ENCODE measurements around the gene SOX10.
"Not testable (repeated sequence)": the region's sequence is repeated elsewhere in the genome, so short reads cannot be mapped to it uniquely, and the experiment has no call there.

Gene SOX10

DNA sequence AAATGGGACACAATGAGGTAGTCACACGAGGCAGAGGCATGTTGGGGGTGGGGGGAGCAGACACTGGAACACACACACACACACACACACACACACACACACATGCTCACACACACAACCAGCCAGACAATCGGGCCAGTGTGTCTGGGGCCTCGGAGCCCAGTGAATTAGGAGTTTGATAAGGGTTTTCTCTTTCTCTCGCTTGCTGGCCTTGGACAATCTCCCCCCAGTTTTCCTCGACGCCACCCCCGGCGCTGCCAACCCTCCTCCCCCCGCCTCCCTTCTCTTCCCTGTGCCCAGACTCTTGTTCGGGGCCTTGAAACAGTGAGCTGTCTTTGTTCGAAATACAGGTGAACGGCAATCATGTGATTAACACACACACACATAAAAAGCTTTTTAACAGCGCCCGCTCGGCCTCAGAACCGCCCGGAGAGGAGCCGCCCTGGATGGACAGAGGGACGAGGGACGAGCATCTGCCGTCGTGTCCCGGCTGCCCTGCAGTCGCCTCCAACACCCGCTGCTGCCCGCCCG lies 1.5 kb upstream of the SOX10 start:
- no peak for DNase-seq

DNA sequence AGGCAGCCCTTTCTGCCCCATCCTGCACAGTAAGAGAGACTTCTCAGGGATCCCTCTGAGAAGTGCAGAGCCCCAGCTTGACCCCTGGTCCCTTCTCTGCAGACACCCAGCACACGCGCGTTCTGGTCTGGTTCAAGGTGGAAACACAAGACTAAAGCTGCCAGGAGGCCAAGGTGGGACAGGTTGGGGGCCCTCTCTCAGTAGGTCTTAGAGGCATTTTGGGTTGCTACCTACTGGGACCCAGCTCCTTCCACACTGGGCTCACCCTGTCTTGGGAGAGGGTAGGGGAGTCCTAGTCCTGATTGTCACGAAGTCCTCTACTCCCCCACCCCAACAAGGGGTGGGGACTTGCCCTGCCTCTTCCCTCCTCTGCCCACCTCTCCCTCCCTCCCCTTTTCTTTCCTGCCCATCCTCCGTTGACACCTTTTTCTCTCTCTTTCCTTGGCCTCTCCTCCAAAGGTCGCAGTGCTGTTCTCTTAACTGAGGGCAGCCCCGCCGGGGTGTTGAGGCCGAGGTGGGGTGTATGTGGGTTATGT lies 763 bp upstream of the SOX10 start:
- DNase-seq, result no peak

DNA sequence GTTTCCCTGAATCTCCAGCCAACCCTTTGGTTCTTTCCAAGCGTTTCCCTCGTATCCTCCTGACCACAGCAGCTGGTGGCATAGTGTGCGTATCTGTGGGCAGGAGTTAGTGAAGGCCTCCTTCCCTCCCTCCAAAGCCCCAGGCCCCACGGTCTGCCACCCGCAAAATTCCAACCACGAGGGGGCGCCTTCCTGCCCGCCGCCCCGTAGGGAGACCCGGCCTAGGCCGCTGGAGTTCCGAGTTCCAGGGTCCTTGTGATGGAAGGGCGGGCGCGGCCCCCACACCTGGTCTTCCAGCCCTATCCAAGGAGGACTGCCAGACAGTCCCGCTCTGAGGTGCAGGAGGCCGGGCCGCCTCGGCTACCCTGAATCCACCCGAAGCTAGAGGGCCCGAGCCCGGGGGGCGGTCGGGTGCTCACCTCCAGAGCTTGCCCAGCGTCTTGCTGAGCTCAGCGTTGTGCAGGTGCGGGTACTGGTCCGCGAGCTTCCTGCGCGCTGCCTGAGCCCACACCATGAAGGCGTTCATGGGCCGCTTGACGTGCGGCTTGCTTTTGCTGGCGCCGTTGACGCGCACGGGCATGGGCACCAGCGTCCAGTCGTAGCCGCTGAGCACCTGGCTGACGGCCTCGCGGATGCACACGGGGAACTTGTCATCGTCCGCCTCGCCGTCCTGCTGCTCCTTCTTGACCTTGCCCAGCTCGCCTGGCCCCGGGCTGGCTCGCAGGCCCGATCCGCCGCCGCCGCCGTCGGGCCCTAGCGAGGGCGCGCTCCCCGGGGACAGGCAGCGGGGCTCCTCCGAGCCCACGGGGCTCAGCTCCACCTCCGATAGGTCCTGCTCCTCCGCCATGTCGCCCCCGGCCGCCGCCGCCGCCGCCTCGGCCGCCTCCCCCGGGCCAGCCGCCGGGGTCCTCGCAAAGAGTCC lies 1.2 kb downstream of the SOX10 start:
- DNase-seq, result no peak

DNA sequence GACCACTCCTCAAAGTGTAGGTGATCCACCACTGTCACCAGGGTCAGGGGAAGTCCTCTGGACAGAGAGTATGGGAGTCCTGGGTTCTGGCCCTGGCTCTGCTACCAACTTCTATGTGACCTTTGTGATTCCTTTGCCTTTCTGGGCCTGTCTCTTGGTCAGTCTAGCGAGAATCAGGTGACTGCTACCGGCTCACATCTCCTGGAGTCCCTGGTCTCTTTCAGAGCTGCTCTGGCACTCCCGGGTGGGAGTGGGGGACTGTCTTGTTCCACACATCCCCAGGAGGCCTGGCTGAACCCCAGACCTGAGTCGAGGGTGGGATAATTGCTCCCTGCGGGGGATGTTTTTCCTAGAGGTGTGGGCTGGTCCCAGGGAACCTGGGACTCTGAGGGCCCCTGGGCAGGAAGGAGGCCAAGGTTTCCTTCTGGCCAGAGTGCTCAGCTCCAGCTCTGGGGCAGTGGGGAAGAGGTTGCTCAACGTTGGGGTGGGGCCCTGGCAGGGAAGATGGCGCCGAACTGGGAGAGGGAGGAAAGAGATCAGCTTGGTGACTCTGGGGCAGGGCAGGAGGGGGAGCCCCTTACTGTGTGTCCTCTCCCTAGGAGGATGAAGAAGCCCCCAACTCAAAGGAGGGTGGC lies 2.1 kb downstream of the SOX10 start:
- no peak for DNase-seq

DNA sequence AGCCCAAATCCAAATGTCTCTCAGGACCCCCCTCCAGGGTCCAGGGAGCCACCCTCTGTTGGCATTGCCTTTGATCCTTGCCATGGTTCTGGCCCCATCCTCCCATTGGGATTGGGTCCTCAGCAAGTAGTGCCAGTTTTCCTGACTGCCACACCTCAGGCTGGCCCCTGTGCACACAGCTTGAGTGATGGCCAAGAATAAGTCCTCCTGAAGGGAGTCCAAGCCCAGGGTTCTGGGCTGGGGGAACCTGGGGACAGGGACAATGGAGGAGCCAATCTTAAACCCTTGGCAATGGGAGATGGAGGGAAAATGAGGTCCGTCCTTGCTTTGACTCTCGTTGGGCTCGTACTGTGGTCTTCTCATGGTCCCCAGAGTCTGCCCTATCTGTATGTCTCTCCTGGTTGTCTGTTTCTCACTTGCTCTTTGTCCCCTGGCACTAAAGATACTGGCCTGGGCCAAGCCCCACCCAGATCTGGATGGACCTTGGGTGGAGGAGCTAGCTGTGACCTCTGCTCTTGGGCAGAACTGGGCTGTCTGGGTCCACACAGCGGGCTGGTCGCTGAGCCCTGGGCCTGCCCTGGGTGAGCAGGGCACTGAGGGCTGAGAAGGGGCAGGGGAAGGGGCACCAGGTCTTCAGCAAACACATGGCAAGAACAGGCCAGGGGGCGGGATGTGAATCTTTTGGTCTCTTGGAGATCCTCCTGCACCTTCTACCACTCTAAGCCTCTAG lies 2.9 kb downstream of the SOX10 start:
- no peak for DNase-seq

DNA sequence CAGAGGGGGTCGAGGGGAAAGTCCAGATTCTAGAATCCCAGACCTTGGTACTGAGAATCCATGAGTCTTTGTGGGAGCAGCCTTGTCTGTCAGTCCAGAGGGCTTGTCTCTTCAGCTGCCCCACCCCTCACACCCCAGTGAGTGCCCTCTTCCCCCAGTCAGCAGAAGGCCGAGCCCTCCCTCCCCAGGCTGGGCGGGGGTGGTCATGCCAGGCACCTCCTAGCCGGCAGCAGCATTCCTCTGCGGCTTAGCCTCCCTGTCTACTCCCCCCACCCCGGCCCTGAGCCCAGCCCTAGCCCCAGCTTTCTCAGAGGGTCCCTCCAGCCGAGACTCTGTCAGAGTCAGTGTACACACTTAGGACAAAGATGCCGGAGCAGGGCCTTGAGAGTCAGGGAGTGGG lies 4.6 kb downstream of the SOX10 start:
- no peak for DNase-seq

DNA sequence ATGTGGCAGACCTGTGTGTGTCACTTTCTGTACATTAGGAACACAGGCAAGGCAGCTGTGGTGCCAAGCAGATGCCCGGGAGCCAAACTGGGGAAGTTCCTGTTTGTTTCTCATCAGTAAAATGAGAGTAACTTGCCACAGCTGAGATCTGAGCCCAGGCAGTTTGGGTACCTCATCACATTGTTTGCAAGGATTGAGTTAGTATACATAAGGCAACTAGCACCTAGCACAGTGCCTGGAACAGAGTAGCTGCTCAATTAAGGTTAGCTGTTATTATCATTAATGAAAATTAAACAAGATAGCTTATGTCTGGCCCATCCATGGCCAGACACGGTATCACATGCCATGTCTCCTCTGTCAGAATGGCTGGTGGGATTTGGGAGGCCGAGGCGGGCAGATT lies 7.8 kb downstream of the SOX10 start:
- DNase-seq, result no peak

DNA sequence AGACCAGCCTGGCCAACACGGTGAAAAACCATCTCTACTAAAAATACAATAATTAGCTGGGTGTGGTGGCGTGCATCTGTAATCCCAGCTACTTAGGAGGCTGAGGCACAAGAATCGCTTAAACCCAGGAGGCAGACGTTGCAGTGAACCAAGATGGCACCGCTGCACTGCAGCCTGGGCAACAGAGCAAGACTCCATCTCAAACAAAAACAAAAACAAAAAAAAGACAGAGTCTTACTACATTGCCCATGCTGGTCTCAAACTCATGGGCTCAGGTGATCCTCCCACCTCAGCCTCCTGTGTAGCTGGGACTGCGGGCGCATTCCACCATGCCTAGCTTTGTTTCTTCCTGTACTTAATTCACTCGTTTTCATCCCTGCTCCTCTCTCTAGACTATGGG lies 8.3 kb downstream of the SOX10 start:
- not testable (repeated sequence) for DNase-seq

DNA sequence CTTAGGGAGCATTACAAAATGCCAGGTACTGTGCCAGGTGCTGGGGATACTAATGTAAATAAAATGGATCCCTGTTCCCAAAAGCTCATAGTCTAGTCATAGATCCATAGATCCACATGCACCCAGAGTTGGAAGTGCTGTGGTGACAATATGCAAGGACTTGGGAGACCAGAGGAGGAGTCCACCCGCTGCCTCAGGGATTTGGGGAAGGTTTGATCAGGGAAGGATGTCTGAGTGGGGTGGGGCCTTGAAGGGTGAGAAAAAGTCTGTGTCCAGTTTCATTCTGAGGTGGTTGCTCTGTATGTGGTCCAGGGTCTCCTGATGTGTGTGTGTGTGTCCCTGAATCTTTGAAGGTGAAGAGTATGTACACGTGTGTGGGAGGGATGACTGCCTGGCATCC lies 9.2 kb downstream of the SOX10 start:
- no peak for DNase-seq

DNA sequence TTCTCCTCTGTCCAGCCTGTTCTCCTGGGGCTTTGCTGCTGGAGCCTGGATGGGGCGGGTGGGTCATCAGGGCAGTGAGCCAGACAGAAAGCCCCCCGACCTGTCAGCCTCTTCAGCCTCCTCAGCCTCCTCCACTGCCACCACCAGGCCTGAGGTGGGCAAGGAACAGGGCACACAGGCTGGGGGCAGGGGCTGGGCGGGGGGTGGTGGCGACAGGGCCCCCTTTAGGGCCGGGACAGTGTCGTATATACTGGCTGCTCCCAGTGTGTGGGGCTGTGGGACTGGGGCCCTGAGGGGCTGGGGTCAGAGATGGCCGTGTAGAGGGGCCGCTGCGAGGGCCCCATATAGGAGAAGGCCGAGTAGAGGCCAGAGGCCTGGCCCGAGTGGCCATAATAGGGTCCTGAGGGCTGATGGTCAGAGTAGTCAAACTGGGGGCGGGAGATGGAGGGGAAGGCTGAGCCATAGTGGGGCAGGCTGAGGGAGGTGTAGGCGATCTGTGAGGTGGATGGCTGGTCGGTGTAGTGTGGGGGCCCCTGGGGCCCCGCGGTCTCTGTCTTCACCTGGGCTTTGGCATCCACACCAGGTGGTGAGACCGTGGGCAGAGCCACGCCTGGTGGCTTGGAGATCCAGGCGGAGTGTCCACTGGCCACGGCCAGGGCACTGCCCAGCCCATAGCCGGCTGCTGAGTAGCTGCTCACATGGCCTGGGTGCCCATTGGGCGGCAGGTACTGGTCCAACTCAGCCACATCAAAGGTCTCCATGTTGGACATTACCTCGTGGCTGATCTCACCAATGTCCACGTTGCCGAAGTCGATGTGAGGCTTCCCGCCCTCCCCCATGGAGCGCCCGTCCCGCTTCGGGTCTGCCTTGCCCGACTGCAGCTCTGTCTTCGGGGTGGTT lies 10.8 kb downstream of the SOX10 start:
- no peak for DNase-seq

DNA sequence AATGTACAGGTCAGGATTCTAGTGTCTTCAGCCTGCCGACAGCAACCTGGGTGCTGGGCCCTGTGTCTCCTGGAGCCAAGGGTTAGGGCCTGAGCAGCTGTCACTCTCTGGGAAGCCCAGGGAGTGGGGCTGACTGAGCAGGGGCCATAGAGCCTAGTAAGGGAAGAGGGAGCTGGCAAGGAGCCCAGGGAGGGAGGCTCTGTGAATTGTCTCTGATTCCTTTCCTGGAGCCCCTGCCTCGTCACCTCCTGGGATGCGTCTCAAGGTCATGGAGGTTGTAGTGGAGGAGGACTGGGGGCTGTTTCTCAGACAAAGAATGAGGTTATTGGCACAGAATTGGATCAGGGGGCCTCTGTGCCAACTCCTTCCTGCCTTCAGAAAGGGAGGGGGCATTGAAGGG lies 11.8 kb downstream of the SOX10 start:
- no peak for DNase-seq

DNA sequence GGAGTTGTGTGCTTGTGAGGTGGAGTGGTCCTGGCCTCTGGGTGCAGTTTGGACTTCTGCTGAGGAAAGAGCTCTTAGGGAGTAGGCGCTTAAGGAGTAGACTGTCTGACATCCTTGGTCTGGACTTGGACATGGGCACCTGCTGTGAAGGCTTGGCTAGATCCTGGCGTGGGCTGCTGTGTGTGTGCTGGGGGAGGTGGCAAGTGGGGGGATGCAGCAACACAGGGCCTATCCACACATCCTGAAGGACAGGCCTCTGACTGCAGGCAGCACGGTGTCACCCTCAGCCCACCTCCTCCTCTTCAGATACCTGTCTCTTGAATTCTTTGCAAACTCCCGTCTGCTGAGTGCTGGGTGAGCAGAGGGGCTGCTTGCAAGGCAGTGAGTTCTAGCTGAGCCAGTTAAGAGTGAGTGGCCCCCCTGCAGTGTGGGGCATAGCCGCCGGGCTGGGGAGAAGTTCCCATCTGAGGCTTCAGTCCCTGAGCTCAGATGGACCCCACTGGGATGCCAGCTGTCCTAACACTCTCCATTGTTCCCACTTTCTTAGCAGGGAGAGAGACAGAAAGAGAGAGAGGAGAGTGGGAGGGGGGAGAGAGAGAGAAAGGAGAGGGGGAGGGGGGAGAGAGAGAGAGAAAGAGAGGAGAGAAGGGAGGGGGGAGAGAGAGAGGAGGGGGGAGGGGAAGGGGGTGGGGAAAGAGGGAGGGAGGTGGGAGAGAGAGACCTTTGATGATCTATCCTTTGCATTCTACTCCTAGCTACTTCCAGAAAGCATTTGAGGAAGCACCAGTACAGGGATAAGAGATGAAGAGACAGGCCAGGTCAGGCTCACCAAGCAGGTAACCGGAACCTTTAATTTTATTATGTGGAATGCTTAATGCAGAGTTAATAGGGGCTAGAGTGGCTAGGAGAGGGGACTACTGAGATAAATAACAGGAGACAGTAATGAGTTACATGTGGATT lies 12.6 kb downstream of the SOX10 start:
- no peak for DNase-seq

DNA sequence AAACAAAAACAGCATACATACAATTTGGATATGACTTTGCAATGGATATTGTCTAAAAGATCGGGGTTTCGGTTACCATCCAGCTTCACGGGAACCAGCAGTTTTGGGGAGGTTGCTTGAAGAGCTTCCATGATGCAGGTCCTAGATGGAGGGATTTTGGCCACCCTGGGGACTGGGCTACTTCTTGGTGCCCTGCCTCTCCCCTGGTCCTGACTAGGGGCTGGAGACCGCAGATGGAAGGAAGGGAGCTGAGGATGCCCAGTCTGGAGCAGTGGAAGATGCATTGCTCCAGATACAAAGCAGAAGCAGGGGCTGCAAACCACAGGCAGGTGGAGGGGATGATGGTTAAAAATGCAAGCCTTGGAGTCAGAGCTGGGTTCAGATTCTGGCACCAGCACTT lies 13.5 kb downstream of the SOX10 start:
- no peak for DNase-seq

DNA sequence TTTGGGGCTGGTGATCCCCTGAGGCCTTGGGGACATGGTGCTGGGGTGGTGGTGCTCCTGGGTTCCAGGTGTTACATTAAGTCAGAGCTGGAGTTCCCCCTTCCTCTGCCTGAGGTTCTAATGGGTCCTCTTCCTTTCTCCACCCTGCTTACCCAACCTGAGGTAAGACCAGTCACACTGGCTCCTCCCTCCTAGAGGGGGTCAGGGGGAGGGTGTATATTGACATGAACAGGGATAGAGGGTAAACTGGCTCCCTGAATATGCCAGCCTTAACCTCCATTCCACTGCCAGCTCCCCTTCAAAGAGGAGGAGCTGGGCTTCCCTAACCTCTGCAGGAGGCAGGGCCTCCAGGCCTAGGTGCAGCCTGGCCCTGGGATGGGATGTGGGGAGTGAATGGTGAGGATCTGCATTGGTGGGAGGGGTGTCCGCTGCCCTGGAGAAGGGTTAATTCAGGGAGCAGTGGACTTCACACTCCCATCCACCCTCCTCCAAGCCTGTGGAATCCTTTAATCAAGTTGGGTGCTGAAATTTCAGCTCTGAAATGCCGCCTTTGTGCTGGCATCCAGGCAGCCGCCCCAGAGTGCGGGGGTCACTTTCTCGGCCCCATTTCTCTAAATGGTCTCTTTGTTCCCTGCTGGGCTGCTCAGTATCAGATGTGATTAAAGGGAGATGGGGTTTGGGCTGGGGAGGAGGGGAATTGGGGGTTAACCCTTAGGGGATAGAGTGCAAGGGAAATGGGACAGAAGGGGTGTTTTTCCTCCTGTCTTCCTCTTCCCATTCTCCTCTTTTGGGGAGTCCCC lies 15.7 kb downstream of the SOX10 start:
- DNase-seq, result no peak

DNA sequence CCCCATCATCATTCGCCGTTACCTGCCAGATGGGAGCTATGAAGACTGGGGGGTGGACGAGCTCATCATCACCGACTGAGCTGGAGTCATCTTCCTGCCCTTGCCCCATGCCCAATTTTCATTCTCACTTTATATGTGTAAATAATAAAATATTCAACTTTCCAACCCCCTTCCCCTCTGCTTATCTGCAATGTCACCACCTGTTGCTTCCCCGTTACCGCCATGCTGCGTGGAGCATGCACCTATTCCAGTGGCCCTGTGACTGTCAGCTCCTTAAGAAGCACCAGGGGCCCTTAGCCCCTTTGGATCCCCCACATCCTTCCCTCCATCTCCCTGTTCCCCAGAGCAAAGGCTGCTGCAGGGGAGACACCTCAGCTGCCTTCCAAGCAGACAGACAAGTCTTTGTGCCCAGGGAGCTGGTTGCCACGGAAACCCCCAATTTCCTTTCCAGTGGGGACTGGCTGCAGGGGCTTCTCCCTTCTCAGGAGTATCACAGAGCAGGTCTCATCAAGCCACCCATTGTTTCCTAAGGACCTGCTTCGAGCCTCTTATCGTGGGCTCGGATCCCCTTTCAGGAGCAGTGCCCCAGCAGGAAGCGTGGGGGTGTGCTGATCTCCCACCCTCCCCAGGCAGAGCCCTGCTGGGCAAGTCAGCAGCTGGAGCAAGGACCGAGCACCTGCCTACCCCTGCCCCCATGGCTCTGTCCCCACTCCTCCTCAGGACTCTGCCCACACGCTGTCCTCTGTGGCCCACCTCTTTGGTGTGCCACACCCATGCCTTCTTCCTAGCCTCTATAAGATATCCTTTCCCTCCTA lies 16.5 kb downstream of the SOX10 start:
- DNase-seq, result no peak

DNA sequence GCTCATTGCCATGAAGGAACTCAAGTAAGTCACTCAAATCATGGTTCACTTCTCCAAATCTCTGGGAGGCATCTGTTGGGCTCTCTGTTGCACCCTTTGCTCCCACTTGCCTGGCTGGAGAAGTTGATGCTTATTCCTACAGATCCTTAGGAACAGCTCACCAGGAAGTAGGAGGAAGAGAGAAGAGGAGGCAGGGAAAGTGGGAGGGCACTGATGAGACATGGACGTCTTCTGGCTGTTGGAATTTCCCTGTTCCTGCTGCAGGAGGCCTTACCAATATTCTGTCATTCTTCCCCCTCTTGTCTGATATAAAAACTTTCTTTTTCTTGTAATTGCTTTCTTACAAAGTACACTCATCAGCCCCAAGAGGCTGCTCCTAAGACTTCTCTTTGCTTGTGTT lies 17.2 kb downstream of the SOX10 start:
- DNase-seq, result no peak

DNA sequence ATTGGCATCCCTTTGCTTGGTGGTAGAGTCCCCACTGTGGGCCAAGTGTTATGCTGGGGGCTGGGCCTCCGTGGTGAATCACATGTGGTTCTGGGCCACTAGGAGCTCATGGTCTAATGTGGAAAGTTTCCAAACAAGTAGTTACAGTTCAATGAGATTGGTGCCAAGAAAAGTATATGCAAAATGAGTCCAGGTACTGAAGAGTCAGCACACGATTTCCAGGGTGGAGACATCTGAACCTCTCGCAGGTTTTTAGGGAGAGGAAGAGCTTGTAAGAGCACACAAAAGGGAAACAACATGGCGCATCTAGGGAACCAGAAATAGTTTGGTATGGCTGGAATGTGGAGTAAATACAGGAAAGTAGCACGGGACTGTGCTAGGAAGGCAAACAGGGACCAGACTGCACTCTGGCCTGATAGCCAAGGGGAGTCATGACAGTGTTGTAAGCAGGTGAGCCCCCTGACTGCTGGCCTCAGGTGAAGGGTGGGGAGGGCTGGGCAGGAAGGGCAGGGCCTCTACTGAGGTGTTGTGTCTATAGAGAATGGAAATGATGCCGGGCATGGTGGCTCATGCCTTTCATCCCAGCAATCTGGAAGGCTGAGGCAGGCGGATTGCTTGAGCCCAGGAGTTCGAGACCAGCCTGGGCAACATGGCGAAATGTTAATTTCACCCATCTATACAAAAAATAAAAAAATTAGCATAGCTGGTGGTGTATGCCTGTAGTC lies 18.3 kb downstream of the SOX10 start:
- no peak for DNase-seq

DNA sequence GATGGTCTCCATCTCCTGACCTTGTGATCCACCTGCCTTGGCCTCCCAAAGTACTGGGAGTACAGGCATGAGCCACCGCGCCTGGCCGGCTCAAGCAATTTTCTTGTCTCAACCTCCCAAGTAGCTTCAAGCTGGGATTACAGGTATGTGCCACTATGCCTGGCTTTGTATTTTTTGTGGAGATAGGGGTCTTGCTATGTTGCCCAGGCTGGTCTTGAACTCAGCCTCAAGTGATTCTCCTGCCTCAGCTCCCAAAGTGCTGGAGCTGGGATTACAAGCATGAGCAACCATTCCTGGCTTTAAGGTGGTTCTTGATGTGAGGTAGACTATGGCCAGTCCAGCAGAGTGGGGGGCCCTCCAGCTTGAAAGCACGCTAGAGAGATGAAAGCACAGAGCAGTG lies 23.3 kb downstream of the SOX10 start:
- DNase-seq, result no peak
